T-helper 2 cell treated with Interferon-gamma antibody and Interleukin-4, amounts not matched to agents 100 ng/mL and 5 ng/mL, for 36 hours (primary cell): ENCODE data around the gene GZMH. TPM values are rescaled to one million over a fixed set of nuclear protein-coding genes. Genes with fewer than 3 reads are reported as not detected.
"Not testable (repeated sequence)": the region's sequence is repeated elsewhere in the genome, so short reads cannot be mapped to it uniquely, and the experiment has no call there.

ENCODE experiments used
- intact Hi-C: fragments of 100-400 bp; cut with micrococcal nuclease; formaldehyde crosslinking; loops from one replicate; pipeline ENCODE4 v1.15.1; 2023
- total RNA-seq: library from RNA; stranded (reverse); gene quantifications from 2 replicates; pipeline ENCODE4 v1.2.3, GENCODE V29; 2022

The GZMH gene, protein sequence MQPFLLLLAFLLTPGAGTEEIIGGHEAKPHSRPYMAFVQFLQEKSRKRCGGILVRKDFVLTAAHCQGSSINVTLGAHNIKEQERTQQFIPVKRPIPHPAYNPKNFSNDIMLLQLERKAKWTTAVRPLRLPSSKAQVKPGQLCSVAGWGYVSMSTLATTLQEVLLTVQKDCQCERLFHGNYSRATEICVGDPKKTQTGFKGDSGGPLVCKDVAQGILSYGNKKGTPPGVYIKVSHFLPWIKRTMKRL
- total RNA-seq, result 2.0 and 2.7 TPM in 2 replicates

- intact Hi-C loops, result loop anchor here (5.0 kb wide), 3 partner anchors 83 to 523 kb away; no protein-coding TSS in a partner anchor
Measured at GRCh38 chr14:24609655-24610344, at the start of gene GZMH. Gene GZMH, minus strand, starts transcription at chr14:24609685. Its CDS starts 72 bp downstream, at chr14:24609613.

DNA sequence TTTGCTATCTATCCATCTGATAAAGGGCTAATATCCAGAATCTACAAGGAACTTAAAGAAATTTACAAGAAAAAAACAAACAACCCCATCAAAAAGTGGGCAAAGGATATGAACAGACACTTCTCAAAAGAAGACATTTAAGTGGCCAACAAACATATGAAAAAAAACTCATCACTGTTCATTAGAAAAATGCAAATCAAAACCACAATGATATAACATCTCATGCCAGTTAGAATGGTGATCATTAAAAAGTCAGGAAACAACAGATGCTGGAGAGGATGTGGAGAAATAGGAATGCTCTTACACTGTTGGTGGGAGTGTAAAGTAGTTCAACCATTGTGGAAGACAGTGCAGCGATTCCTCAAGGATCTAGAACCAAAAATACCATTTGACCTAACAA, 38.9 kb upstream of the GZMH start:
- intact Hi-C loops, result not testable (repeated sequence)

DNA sequence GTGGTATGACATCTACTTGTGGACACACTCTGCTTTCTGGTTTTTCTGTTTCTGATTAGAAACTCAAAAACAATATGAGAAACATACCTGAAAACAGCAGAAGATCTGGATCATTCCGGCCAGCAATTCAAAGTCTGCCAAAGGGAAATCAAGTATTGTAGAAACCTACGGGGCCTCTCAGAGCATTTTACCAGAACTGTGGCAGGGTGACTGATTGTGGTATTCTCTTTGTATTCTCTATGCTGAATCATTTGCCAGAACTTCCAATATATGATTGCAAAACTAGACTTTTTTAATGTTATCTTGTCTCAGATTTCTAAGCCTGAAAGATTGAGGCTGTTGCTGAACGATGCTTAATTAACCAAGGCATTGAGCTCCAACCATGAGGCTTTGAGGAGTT, 30.4 kb upstream of the GZMH start:
- intact Hi-C loops, result no loop called here

- intact Hi-C loops, result no loop called here
Measured at GRCh38 chr14:24639270-24639669, 29.8 kb upstream of the GZMH start.

GRCh38 chr14:24634158-24634557, 24.7 kb upstream of the GZMH start, which contains the start of gene GZMB:
Gene GZMB, minus strand, starts transcription at chr14:24634190. Its CDS starts 30 bp downstream, at chr14:24634160.
- intact Hi-C loops, result loop anchor here (1.0 kb wide), 1 partner anchor 39 kb away; no protein-coding TSS in a partner anchor

- intact Hi-C loops, result no loop called here
Measured at GRCh38 chr14:24633353-24633752, 23.9 kb upstream of the GZMH start.

- intact Hi-C loops, result no loop called here
Measured at GRCh38 chr14:24632761-24633160, 23.3 kb upstream of the GZMH start.

GRCh38 chr14:24632336-24632735, 22.9 kb upstream of the GZMH start:
- intact Hi-C loops, result no loop called here

- intact Hi-C loops, result no loop called here
Measured at GRCh38 chr14:24631749-24632335, 22.4 kb upstream of the GZMH start.

- intact Hi-C loops, result no loop called here
Measured at GRCh38 chr14:24630872-24631477, 21.5 kb upstream of the GZMH start.

DNA sequence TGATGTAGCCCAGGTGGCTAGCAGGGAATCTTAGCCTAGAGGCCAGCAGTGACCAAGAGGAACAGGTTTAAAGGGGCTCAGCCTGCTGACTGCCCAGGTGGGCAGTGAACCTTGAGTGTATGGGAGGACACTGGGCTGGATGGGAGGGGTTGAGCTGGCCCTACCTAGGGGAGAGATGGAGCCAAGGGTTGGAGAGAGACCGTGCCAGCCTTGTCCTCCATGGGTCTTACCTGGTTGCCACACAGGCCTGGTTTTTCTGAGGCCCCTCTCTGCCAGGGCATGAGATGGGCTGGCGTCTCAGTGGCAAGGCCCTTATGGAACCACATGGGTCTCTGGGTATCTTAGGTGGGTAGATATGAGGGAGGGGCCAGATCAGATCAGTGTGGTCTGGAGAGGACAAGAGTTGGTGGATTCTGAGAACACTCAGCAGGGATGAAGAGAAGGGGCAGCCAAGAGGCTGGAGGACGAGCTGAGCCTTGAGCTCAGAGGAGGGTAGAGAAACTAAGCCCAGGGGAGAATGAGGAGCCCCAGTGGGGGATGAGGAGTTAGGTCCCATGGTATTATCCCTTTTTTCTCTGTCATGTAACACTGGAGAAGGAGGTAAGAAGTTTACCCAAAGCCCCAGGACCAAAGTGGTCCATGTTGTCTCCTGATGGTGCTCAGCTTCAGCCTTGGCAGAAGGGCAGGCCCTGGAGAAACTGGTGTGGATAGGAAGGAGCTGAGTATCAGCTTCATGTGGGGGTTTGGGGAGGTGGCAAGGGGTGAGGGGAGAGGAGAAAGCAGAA, 20.8 kb upstream of the GZMH start:
- intact Hi-C loops, result no loop called here

GRCh38 chr14:24629521-24629920, 20.0 kb upstream of the GZMH start:
- intact Hi-C loops, result no loop called here

DNA sequence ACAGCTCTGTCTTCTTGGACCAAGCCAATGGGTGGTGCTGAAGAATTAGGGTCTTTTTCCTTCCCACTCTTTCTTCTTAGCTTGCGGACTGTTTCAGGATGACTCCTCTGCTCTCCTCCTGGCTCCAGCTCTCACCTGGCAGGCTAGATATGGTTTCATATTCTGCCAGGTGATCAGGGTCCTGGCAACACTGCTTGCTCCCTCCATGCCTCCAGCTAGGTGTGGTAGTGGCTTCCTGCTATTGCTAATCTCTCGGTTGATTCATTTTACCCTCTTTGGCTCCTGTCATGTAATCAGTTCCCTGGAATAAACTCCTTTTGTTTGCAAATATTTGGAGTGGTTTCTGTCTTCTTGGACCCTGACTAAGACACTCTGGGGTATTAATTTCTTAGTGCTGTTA, 4.3 kb upstream of the GZMH start:
- intact Hi-C loops, result no loop called here

DNA sequence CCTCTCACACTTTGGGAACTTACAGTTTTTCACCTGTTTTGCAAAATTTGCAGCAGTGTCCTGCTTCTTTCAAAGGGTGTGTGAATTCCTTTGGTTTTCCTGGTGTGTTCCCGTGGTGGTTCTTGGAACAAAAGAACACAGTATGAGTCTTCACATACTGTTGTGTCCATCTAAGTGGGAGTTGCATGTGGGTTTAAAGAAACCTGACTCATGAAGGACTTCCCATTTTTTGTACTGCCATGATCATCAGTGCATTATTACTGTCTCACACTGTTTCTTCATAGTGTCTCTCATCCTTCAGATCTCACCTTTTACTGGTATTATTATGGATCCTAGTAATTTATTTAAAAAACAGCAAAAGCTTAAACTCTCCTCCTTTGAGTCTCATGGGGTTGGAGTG, 3.8 kb upstream of the GZMH start:
- intact Hi-C loops, result no loop called here

DNA sequence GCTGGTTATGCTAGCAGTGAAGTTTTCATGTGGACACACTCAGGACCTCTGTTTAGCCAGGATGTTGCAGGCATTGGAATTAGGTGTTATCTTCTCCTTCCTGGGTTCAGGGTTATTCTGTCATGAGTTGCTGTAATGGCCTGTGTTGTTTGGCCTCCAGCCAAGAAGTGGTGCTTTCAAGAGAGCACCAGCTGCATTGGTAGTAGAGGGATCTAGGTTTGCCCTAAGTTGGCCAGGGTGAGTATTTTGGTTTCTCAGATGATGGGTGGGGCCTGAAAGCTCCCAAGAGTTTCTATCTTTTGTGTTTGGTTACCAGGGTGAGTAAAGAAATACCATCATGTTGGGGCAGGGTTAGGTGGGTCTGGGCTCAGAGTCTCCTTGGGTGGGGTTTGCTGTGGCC, 2.7 kb upstream of the GZMH start:
- intact Hi-C loops, result no loop called here

DNA sequence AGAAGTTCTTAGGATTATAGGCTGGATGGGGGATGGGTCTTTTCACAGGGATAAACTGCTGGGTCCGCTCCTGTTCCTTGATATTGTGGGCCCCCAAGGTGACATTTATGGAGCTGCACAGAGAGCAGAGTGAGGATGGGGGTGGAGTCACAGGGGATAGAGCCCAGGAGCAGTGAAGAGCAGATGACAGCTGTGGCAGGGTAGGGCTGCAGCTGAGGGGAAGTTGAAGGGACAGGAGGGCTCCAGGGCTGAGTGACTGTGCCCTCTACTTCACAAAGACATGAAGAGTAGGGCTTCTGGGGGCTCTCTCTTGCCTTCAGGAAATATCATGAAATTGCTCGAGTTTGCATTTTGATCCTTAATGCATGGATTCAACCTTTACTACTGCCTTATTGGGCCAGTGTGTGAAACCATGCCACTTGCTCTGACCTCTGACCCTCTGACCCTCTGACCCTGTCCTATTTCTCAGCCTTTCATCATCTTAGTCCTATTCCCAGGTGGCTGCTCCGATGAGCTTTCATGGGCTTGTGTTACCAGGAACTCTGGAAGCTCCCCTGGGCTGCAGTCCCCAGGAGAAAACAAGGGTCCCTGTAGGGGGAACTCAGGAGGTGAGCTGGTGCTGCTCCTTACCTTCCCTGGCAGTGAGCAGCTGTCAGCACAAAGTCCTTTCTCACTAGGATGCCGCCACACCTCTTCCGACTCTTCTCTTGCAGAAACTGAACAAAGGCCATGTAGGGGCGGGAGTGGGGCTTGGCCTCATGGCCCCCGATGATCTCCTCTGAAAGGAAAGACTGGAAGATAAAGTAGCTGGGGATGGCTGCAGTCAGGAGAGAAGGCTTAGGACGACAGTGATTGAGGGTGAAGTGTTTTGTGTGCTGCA, 1.6 kb downstream of the GZMH start:
- intact Hi-C loops, result loop anchor here (5.0 kb wide), 3 partner anchors 84 to 524 kb away; no protein-coding TSS in a partner anchor

DNA sequence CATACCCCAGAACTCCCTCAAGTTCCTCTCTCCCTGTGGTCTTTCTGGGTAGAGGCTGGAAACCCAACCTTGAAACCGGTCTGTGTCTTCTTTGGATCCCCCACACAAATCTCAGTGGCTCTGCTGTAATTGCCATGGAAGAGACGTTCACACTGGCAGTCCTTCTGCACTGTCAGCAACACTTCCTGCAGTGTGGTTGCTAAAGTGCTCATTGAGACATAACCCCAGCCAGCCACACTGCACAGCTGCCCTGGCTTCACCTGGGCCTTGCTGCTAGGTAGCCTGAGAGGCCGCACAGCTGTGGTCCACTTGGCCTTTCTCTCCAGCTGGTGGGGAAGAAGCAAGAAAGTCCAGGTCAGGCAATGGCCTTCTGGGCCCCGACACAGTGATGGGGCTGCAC, 2.4 kb downstream of the GZMH start:
- intact Hi-C loops, result loop anchor here (5.0 kb wide), 3 partner anchors 85 to 525 kb away; no protein-coding TSS in a partner anchor

GRCh38 chr14:24606297-24606696, 3.2 kb downstream of the GZMH start:
- intact Hi-C loops, result loop anchor here (5.0 kb wide), 3 partner anchors 86 to 526 kb away; no protein-coding TSS in a partner anchor

DNA sequence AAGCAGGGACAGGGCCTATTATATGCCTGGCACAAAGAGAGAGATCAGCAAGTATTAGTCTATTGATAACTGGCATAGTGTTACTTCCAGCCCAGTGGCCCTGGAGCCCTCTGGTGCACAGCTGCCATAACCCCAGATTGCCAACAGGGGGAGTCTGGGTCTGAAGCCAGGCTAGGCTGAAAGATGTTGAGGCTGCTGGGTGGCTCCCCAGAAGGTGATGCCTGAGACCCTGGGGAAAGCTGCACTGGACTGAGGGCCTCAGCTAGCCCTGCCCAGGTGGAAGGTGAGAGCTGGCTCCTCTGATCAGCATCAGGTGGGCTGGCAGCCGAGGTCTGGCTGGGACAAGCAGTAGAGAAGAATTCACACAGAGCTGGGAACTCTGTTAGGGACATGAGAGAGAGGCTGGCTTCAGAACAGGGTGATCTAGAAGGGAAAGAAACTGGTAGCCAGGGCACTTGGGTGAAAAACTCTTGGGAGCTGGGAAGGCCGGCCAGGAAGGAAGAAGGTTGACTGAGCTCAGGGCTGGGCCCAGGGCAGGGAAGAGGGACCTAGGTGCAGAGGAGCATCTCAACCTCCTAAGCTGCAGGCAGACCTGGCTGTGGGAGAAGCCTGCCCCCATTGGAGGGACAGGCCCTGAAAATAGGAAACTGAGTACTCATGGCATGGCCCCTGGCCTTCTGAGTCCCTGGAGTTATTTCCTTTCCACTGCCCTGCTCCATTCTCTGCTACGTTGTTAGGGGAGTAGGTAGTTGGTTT, 3.9 kb downstream of the GZMH start:
- intact Hi-C loops, result loop anchor here (1.0 to 5.0 kb wide), 4 partner anchors 74 to 527 kb away; no protein-coding TSS in a partner anchor
